WTC11 (cell line): ENCODE data around the gene DNAJC18. TPM values are rescaled to one million over a fixed set of nuclear protein-coding genes. Genes with fewer than 3 reads are reported as not detected.
A peak's percentile ranks its signal among the peaks of the same experiment; 100 is the strongest.
"Not testable (repeated sequence)": the region's sequence is repeated elsewhere in the genome, so short reads cannot be mapped to it uniquely, and the experiment has no call there.

Source experiments
- ATAC-seq: fragments of 200-7000 bp; cut with Tn5 transposase; 2 replicates; pipeline ENCODE4 v1.10.0; 2021; ENCODE audit warnings: mild to moderate bottlenecking, moderate library complexity
- CTCF ChIA-PET: fragments of 300-600 bp; sonication (Branson Sonifier 250); formaldehyde crosslinking; loops from one replicate; lab custom pipeline; 2021; ENCODE audit warnings: antibody characterized with exemption; lab: Charles Lee
- POLR2A ChIA-PET: fragments of 350-600 bp; sonication (Branson Sonifier 250); formaldehyde crosslinking; loops from one replicate; lab custom pipeline; 2021; ENCODE audit warnings: antibody characterized with exemption; lab: Charles Lee
- DNase-seq: peaks from one replicate; pipeline ENCODE4 v3.0.0; 2021; ENCODE audit warnings: low spot score
- H3K27ac Mint-ChIP-seq: 2 replicates; pipeline ENCODE4 v1.8.0; 2021; ENCODE audit warnings: mixed read lengths
- H3K27me3 Mint-ChIP-seq: 2 replicates; pipeline ENCODE4 v1.8.0; 2021; ENCODE audit warnings: low read depth, mild to moderate bottlenecking, moderate library complexity, mixed read lengths
- H3K36me3 Mint-ChIP-seq: 2 replicates; pipeline ENCODE4 v1.8.0; 2021; ENCODE audit warnings: mixed read lengths
- H3K4me1 Mint-ChIP-seq: 2 replicates; pipeline ENCODE4 v1.8.0; 2022; ENCODE audit warnings: mixed read lengths
- H3K4me3 Mint-ChIP-seq: 2 replicates; pipeline ENCODE4 v1.8.0; 2021; ENCODE audit warnings: mild to moderate bottlenecking, moderate library complexity, mixed read lengths
- H3K9me3 Mint-ChIP-seq: 2 replicates; pipeline ENCODE4 v1.8.0; 2021; ENCODE audit warnings: mixed read lengths
- ATF1 ChIP-seq: sonication (generic); formaldehyde crosslinking; IDR thresholded peaks from 2 replicates; pipeline ENCODE4 v1.8.1; 2023; ENCODE audit warnings: mild to moderate bottlenecking, moderate library complexity, missing genetic modification reagents
- ESRRA ChIP-seq: sonication (generic); formaldehyde crosslinking; IDR thresholded peaks from 2 replicates; pipeline ENCODE4 v1.8.1; 2022; ENCODE audit warnings: mild to moderate bottlenecking, missing genetic modification reagents, borderline replicate concordance
- GTF2I ChIP-seq: fragments of 250-450 bp; sonication (Bioruptor Pico); conservative IDR thresholded peaks from 2 replicates; pipeline ENCODE4 v1.4.0; 2021; ENCODE audit warnings: mild to moderate bottlenecking
- JUN ChIP-seq: sonication (generic); formaldehyde crosslinking; IDR thresholded peaks from 2 replicates; pipeline ENCODE4 v1.8.0; 2023; ENCODE audit warnings: mild to moderate bottlenecking, missing genetic modification reagents
- NFATC4 ChIP-seq: fragments of 250-450 bp; sonication (Bioruptor Pico); IDR thresholded peaks from 2 replicates; pipeline ENCODE4 v1.9.0; 2021; ENCODE audit warnings: mild to moderate bottlenecking
- NR2C2 ChIP-seq: sonication (generic); formaldehyde crosslinking; IDR thresholded peaks from 2 replicates; pipeline ENCODE4 v1.8.0; 2022; ENCODE audit warnings: mild to moderate bottlenecking, missing genetic modification reagents
- PRRX2 ChIP-seq: fragments of 250-450 bp; sonication (Bioruptor Pico); IDR thresholded peaks from 2 replicates; pipeline ENCODE4 v1.8.0; 2021; ENCODE audit warnings: mild to moderate bottlenecking
- SMAD4 ChIP-seq: sonication (generic); formaldehyde crosslinking; IDR thresholded peaks from 2 replicates; pipeline ENCODE4 v1.8.0; 2022; ENCODE audit warnings: mild to moderate bottlenecking, missing genetic modification reagents
- TEAD1 ChIP-seq: sonication (generic); formaldehyde crosslinking; IDR thresholded peaks from 2 replicates; pipeline ENCODE4 v1.8.0; 2022; ENCODE audit warnings: mild to moderate bottlenecking, missing genetic modification reagents
- TEAD4 ChIP-seq: sonication (generic); formaldehyde crosslinking; IDR thresholded peaks from 2 replicates; pipeline ENCODE4 v1.8.0; 2022; ENCODE audit warnings: mild to moderate bottlenecking, missing genetic modification reagents
- USF1 ChIP-seq: sonication (generic); formaldehyde crosslinking; IDR thresholded peaks from 2 replicates; pipeline ENCODE4 v1.8.0; 2022; ENCODE audit warnings: mild to moderate bottlenecking, missing genetic modification reagents
- ZBTB43 ChIP-seq: sonication (generic); formaldehyde crosslinking; IDR thresholded peaks from 2 replicates; pipeline ENCODE4 v1.8.1; 2023; ENCODE audit warnings: mild to moderate bottlenecking, missing genetic modification reagents
- ZNF263 ChIP-seq: sonication (generic); formaldehyde crosslinking; IDR thresholded peaks from 2 replicates; pipeline ENCODE4 v1.8.1; 2022; ENCODE audit warnings: low read depth, mild to moderate bottlenecking, moderate library complexity, missing genetic modification reagents
- ZNF512 ChIP-seq: sonication (generic); formaldehyde crosslinking; IDR thresholded peaks from 2 replicates; pipeline ENCODE4 v1.8.1; 2022; ENCODE audit warnings: missing genetic modification reagents, borderline replicate concordance
- ZSCAN18 ChIP-seq: fragments of 250-450 bp; sonication (Bioruptor Pico); IDR thresholded peaks from 2 replicates; pipeline ENCODE4 v2.1.2; 2022; ENCODE audit warnings: mild to moderate bottlenecking, moderate library complexity
- total RNA-seq: library from RNA; stranded (reverse); gene quantifications from 3 replicates; pipeline ENCODE4 v1.2.3, GENCODE V29; 2021
- TF ChIP-seq, protein P1 (sequence below): sonication (generic); formaldehyde crosslinking; conservative IDR thresholded peaks from 2 replicates; pipeline ENCODE4 v1.8.1; 2023; ENCODE audit warnings: mild to moderate bottlenecking, low read depth, missing genetic modification reagents, moderate library complexity

DNAJC18 gene
- total RNA-seq, 1 experiment from 2014 or later: 23.7 TPM

DNA sequence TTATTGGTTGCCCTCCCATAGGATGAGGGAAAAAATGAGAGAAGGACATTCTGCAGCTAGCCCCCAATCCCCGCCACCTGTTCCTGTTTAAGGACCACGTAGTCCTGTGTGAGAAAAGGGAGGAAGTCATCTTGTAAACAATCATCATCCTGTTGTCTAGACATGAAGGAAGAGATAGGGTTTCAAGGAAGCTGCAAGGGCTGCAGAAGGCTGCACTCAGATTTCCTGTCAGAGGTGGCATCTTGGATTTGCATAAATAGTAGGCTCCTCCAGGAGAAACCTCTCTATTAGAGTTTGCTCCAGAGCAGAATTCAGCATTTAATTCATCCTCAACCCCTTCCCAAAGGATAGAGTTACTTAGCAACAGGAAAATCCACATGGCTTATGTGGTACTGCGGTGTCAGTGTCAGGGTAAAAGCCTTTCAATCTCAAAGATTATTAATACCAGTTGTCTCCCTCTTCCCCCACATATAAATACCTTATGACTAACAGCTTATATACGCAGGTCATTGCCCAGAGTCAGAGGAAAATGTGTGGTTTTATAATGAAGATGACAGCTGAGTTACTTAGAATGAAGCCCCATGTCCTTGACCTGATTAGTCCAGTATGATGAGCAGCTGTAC lies 4.6 kb upstream of the DNAJC18 start:
- no peaks in the 10 kb centered on the region for H3K9me3 Mint-ChIP-seq
- ChIA-PET CTCF (no interaction called here), POLR2A (no interaction called here)
- no peak for DNase-seq
- H3K36me3 Mint-ChIP-seq: no peaks in the 10 kb centered on the region
- no peak overlapping the region for H3K4me3 Mint-ChIP-seq
- peaks cover 4% of the 10 kb centered on the region; the same call in 1 of the 2 replicates for H3K27me3 Mint-ChIP-seq
- no peak for TF ChIP-seq NFATC4
- no peak for TF ChIP-seq ATF1 (CRISPR knock-in tag)
- TF ChIP-seq ESRRA (CRISPR knock-in tag): no peak
- no peak for TF ChIP-seq NR2C2 (CRISPR knock-in tag)
- TF ChIP-seq ZSCAN18: no peak
- no peak for TF ChIP-seq JUN (CRISPR knock-in tag)
- TF ChIP-seq ZNF512 (CRISPR knock-in tag): no peak
- ATAC-seq: no peak
- peaks cover 18% of the 10 kb centered on the region for H3K4me1 Mint-ChIP-seq
- H3K27ac Mint-ChIP-seq: peak overlapping the region; percentile 64; the same call in 1 of the 2 replicates

- not testable (repeated sequence) for H3K4me3 Mint-ChIP-seq, DNase-seq, H3K27me3 Mint-ChIP-seq, ATAC-seq, H3K27ac Mint-ChIP-seq, H3K9me3 Mint-ChIP-seq, H3K36me3 Mint-ChIP-seq
- CTCF ChIA-PET: interaction anchor here (1.4 to 2.3 kb wide), 3 partner anchors 38 to 134 kb away, joined by 6 read pairs; no protein-coding TSS in a partner anchor
- peaks cover 31% of the 10 kb centered on the region for H3K4me1 Mint-ChIP-seq
- POLR2A ChIA-PET: interaction anchor here (1.4 kb wide), 1 partner anchor 120 kb away, joined by 4 read pairs; no protein-coding TSS in a partner anchor
These were observed 1.1 kb upstream of the DNAJC18 start for GRCh38 chr5:139440416-139440815.

GRCh38 chr5:139438707-139439012 lies 665 bp downstream of the DNAJC18 start:
- ChIA-PET POLR2A (interaction anchor here (0.7 to 1.4 kb wide), 8 partner anchors 8 to 123 kb away, joined by 3 to 7 read pairs (median 4); partner anchors contain the start of gene SPATA24), CTCF (interaction anchor here (0.9 to 3.5 kb wide), 13 partner anchors 16 to 934 kb away, joined by 3 to 25 read pairs (median 6); no protein-coding TSS in a partner anchor)
- ATAC-seq: no peak
- H3K4me3 Mint-ChIP-seq: peak overlapping the region; percentile 95
- TF ChIP-seq ZNF263 (CRISPR knock-in tag) (no peak), GTF2I (CRISPR knock-in tag) (no peak), ZBTB43 (CRISPR knock-in tag) (no peak), SMAD4 (CRISPR knock-in tag) (no peak), TEAD1 (no peak)
- peaks cover 27% of the 10 kb centered on the region for H3K4me1 Mint-ChIP-seq
- peak overlapping the region; percentile 20; the same call in 1 of the 2 replicates for H3K27ac Mint-ChIP-seq
- no peak for DNase-seq
- H3K9me3 Mint-ChIP-seq: no peaks in the 10 kb centered on the region
- H3K27me3 Mint-ChIP-seq: peaks cover 4% of the 10 kb centered on the region; the same call in 1 of the 2 replicates
- peaks cover 6% of the 10 kb centered on the region; the same call in 1 of the 2 replicates for H3K36me3 Mint-ChIP-seq

GRCh38 chr5:139435676-139436075 lies 3.6 kb downstream of the DNAJC18 start:
- Mint-ChIP-seq H3K4me1 (peaks cover 25% of the 10 kb centered on the region), H3K27me3 (no peaks in the 10 kb centered on the region), H3K27ac (no peak overlapping the region), H3K4me3 (no peak overlapping the region), H3K36me3 (peaks cover 6% of the 10 kb centered on the region; the same call in 1 of the 2 replicates), H3K9me3 (no peaks in the 10 kb centered on the region)
- ATAC-seq (no peak), DNase-seq (no peak)
- CTCF ChIA-PET: no interaction called here
- POLR2A ChIA-PET: no interaction called here
- TF ChIP-seq, protein P1, sequence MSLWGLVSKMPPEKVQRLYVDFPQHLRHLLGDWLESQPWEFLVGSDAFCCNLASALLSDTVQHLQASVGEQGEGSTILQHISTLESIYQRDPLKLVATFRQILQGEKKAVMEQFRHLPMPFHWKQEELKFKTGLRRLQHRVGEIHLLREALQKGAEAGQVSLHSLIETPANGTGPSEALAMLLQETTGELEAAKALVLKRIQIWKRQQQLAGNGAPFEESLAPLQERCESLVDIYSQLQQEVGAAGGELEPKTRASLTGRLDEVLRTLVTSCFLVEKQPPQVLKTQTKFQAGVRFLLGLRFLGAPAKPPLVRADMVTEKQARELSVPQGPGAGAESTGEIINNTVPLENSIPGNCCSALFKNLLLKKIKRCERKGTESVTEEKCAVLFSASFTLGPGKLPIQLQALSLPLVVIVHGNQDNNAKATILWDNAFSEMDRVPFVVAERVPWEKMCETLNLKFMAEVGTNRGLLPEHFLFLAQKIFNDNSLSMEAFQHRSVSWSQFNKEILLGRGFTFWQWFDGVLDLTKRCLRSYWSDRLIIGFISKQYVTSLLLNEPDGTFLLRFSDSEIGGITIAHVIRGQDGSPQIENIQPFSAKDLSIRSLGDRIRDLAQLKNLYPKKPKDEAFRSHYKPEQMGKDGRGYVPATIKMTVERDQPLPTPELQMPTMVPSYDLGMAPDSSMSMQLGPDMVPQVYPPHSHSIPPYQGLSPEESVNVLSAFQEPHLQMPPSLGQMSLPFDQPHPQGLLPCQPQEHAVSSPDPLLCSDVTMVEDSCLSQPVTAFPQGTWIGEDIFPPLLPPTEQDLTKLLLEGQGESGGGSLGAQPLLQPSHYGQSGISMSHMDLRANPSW: no peak
- TF ChIP-seq TEAD4 (CRISPR knock-in tag) (no peak), JUN (CRISPR knock-in tag) (no peak), ZBTB43 (CRISPR knock-in tag) (no peak), PRRX2 (CRISPR knock-in tag) (no peak), USF1 (CRISPR knock-in tag) (no peak), NR2C2 (CRISPR knock-in tag) (no peak)
